DOHH2 (cell line): Measurements from ENCODE around the gene ZBTB25.

Experiments used
- CTCF ChIP-seq: fragments of 200-600 bp; sonication (generic); IDR thresholded peaks from one replicate; pipeline ENCODE4 v1.5.1; 2014; ENCODE audit warnings: antibody characterized with exemption, mild to moderate bottlenecking, low read depth, low read length; ENCODE audit not compliant: poor library complexity, severe bottlenecking
- EZH2phosphoT487 ChIP-seq: fragments of 200-600 bp; sonication (generic); IDR thresholded peaks from 2 replicates; pipeline ENCODE4 v1.6.1; 2017; ENCODE audit warnings: borderline replicate concordance, mild to moderate bottlenecking, antibody characterized with exemption, low read length, moderate library complexity, mixed read lengths

- TF ChIP-seq CTCF (no peak), EZH2phosphoT487 (no peak)
Measured at GRCh38 chr14:64488590-64489099, 15.0 kb downstream of the ZBTB25 start.
